Measurements from ENCODE around the gene THBD.

The THBD gene

DNA sequence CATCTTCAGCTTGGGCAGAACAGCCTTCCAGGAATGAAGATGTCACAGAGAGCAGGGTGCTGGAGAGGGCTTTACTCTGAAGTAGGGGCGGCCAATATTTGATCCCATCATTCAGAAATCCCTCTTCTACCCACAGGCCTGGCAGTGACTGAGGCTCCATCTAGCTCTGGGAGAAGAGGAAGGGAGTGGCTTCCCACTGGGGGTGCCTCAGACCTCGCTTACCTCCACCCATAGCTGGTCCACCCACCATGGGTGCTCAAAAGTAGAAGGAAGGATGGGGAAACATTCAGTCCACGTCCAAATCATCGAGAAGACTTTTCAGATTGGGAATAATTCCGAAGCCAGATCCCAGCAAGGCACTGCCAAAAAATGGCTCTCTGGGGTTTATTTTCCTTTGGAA, 11.8 kb upstream of the THBD start:
- no peak for DNase-seq

DNA sequence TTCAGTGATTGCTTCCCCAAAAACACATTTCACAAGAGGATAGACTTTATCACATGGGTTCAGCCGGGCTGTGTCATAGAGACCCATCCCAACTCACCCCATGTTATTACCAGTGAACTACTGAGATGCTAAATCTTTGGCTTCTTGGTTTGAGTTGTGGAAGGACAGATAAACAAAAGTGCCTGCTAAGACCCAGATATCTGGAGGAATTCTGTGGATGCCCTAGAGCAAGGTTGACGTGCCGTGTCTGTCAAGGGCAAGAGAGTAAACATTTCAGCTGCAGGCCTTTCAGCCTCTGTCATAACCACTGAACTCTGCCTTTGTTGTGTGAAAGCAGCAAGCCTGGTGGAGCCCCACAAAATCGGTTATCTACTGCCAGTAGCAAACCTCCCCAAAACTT, 11.2 kb upstream of the THBD start:
- no peak for DNase-seq

DNA sequence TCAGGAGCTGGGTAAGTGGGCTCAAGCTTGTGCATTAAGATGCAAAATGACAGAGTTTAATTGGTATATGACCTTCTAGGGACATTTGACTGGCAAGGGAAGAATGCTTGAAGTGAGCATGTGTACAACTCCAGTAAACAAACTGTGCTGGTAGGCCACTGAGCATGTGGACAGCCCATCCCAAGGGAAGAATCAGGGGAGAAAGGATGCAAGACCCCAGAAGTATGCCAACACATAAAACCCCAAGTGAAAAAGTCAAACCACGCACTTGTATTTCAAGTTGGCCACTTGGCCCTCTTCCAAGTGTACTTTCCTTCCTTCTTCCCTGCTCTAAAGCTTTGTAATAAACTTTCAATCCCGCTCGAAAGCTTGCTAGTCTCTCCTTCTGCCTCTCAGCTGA, 10.4 kb upstream of the THBD start:
- no peak for DNase-seq

DNA sequence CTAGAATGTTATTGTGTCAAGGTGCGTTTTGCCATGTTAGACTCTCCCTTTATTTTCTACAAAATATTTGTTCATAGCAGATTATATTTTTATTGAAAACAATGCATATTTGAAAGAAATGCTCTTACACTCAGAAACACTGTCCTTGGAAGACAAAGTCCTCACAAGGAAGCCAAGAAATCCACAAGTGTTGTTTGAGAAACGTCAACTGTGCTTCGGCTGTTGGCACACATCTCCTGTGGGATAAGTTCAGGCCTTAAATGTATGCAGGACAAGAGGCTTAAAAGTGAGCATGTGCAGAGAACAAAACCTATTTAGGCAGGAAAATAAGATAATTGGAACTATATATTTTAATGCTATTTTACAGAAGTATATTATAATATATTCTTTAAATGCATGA, 9.5 kb upstream of the THBD start:
- no peak for DNase-seq

DNA sequence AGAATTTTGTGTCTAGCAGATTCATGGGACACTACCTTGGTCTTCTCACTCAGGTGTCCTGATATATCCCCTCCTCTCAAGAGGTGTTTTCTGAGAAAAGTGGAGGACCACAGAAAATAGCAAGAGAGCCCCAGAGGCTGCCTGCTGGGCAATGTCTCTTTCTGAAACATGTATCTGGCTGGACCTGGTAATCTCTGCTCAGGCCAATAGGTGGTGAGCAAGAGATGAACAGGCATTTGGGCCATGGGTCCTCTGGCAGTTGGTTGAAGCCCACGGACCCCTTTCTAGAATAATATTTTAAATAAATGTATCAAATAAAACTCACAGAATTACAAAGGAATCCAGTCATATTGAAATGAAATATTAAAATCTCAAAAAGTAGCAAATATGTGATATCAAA, 8.8 kb upstream of the THBD start:
- DNase-seq: no peak

DNA sequence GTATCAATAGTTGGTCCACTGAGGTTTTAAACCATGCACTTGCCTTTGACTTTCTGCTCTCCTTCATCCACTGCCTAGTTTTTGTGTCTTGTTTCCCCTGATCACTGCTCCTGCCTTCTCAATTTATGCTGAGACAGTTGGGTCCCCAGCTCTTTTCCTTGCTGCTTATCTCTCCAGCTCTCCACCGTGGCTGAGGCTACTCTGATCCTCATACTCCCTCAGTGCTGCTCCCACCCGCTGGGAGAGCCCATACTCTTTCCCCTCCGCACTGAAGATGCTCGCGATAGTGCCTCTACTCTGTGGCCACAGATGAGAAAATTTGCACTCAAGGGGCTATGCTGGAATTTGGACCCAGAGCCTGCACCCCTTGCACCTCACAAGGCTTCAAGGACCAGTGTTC, 3.4 kb upstream of the THBD start:
- DNase-seq: no peak

GRCh38 chr20:23050847-23051627, 1.6 kb upstream of the THBD start:
- no peak for DNase-seq

- no peak for DNase-seq
Observed at GRCh38 chr20:23050076-23050838, 785 bp upstream of the THBD start.

DNA sequence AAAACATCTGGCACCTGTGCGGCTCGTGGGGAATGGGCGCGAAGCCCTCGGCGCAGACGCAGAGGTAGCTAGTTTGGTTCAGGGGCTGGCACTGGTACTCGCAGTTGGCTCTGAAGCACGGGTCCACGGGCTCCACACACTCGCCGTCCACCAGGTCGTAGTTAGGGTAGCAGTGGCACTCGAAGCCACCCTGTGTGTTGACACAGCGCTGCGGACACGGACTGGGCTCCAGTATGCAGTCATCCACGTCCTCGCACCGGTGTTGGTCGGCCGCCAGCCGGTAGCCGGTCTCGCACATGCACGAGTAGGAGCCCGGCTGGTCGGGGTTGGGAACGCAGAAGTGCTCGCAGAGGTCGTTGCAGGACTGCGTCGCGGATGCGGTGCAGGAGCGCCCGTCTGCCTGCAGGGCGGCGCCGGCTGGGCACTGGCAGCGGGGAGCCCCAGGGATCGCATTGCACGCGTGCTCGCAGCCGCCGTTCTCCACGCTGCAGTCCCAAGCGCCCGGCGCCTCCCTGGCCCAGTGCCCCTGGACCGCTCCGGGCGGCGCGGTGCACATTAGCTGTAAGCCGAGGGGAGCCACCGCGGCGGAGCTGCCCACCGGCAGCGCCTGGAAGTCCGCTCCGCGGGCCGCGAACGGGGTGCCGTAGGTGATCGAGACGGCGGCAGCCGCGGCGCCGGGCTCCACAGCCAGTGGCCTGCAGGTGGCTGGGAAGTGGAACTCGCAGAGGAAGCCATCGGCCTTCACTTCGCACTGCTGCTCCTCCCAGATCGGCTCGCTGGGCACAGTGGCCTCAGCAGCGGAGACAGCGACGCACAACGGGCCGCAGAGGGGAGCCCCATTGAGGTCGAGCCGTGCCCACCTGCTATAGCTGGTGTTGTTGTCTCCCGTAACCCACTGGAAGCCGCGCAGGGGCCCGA, 930 bp downstream of the THBD start:
- no peak for DNase-seq

- no peak for DNase-seq
Observed at GRCh38 chr20:23047738-23048214, 1.7 kb downstream of the THBD start.

GRCh38 chr20:23047001-23047737, 2.3 kb downstream of the THBD start:
- DNase-seq: no peak

GRCh38 chr20:23046431-23046830, 3.0 kb downstream of the THBD start:
- no peak for DNase-seq

GRCh38 chr20:23043376-23043775, 6.1 kb downstream of the THBD start:
- no peak for DNase-seq

DNA sequence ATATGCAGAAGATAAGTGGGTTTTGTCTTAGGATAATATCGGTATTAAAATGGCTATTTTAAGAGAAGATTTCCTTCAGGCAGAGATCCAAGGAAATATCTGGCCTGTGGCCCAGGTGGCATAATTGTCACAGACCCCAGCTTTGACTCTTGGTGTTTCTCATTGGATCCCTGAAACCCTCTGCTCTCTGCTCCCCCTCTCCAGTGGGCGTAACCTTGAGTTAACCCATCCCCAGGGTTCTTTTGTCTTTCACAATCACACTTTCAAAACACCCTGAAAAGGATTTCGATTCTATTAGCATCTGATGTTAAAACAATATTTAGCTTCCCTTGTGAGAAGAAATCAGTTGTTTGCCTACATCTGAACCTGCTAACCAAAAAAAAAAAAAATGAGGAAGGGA, 7.2 kb downstream of the THBD start:
- DNase-seq: no peak

DNA sequence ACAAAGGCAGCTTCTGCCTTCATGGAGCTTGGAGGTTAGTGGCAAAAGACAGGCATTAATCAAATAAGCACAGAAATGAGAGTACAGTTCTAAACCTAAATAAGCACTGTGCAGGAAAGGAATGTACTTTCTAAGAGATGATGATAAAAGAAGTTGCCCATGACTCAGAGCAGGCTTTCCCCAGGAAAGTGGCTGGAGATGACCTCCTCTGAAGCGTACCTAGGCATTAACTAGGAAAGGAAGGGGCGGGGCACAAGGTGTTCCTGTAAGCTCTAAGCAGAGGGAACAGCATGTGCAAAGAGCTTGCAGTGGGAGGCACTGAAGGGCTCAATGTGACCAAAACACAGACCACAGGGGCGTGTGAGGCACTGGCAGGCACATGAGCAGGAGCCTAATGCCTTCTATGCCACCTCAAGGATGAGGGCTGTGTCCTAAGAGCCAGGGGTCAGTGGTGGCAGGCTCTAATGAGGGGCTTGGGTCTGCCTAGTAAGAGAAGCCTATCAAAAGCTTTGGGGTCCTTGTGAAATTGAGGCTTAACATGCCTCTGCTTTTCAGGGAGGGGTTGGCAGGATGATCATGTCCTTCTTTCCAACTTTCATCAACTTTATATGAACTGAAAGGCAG, 9.5 kb downstream of the THBD start:
- DNase-seq: no peak

DNA sequence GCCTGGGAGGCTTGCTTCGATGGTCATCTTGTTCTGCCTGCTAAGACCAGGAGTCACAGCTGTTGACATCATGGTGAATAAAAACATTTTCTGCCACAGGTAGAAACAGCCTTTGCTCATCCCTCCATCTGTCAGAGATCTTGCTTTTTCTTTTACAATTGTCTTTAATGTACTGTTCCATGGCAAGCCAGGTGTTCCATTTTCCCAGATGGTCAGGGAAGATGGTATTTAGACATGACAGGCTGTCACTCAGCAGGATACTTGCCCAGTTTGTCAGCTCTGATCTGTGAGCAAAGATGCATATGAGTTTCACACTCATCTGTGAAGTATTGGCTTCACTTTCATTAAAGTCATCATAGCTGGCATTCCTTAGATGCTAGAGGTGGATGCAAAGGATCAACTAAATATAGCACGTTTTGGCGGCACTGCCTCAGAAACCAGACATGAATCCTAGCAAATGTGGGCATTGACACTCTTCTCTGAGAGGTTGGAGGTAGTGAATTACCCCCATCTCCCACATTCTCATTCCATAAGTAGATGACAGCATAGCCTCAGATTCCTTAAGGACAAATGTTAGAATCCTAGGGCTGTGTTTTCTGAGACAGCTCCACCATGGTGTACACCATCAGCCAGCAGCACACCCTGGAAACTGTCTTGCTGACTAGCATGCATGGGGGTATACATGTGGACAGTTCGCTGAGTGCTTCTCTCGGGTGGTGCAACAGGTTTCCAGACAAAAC, 10.2 kb downstream of the THBD start:
- no peak for DNase-seq

DNA sequence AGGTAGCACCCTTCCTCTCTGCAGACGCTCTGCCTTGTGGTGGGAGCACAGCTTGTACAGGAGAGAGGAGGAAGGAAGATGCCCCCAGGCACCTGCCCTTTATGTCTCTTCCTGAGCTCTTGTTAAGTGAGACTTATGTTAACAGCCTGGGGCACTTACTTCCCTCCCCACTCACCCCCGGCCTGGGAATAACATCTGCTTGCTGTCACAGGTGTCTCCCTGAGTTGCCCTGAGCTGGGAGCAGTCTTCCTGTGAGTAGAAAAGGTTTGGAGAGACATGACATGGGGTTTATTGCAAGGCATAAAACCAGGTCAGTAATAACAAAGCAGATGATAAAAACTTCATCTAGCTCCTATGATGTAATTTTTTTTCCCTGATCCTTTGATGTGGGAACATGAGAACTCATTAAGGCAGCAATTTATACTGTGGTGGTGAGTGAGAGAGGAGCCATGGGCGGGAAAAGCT, 12.4 kb downstream of the THBD start:
- DNase-seq: no peak

DNA sequence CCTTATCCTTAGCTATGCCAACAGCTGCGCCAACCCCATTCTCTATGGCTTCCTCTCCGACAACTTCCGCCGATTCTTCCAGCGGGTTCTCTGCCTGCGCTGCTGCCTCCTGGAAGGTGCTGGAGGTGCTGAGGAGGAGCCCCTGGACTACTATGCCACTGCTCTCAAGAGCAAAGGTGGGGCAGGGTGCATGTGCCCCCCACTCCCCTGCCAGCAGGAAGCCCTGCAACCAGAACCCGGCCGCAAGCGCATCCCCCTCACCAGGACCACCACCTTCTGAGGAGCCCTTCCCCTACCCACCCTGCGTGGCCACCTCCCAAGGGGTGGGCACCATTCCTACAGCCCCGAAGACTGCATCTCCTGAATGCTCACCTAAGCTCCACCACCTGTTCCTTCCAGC, 13.1 kb downstream of the THBD start:
- no peak for DNase-seq

DNA sequence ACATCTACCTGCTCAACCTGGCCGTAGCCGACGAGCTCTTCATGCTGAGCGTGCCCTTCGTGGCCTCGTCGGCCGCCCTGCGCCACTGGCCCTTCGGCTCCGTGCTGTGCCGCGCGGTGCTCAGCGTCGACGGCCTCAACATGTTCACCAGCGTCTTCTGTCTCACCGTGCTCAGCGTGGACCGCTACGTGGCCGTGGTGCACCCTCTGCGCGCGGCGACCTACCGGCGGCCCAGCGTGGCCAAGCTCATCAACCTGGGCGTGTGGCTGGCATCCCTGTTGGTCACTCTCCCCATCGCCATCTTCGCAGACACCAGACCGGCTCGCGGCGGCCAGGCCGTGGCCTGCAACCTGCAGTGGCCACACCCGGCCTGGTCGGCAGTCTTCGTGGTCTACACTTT, 13.7 kb downstream of the THBD start:
- DNase-seq: no peak

- DNase-seq: no peak
Observed at GRCh38 chr20:23034721-23035671, 14.5 kb downstream of the THBD start, which contains the start of gene SSTR4. Gene SSTR4 (plus strand): TSS chr20:23035312. CDS start chr20:23035484, 172 bp downstream.
